GM12891 (cell line): ENCODE results near the gene MOB3B.

Experiments used
- PAX5 ChIP-seq: IDR thresholded peaks from 2 replicates; pipeline ENCODE4 v1.6.1; 2011; ENCODE audit warnings: low read length, moderate library complexity, mild to moderate bottlenecking; ENCODE audit not compliant: insufficient read depth, severe bottlenecking
- POLR2A ChIP-seq: IDR thresholded peaks from 2 replicates; pipeline ENCODE4 v1.6.1; 2011; ENCODE audit warnings: low read depth, low read length, control low read depth
- POLR2AphosphoS5 ChIP-seq: IDR thresholded peaks from 2 replicates; pipeline ENCODE4 v1.6.1; 2011; ENCODE audit warnings: low read depth, low read length, control low read depth
- POU2F2 ChIP-seq: IDR thresholded peaks from 2 replicates; pipeline ENCODE4 v1.6.1; 2011; ENCODE audit warnings: low read depth, mild to moderate bottlenecking, control low read depth, low read length, moderate library complexity
- SPI1 ChIP-seq: IDR thresholded peaks from 2 replicates; pipeline ENCODE4 v1.6.1; 2011; ENCODE audit warnings: low read depth, low read length, control low read depth
- TAF1 ChIP-seq: IDR thresholded peaks from 2 replicates; pipeline ENCODE4 v1.6.1; 2011; ENCODE audit warnings: low read depth, low read length, control low read depth

DNA sequence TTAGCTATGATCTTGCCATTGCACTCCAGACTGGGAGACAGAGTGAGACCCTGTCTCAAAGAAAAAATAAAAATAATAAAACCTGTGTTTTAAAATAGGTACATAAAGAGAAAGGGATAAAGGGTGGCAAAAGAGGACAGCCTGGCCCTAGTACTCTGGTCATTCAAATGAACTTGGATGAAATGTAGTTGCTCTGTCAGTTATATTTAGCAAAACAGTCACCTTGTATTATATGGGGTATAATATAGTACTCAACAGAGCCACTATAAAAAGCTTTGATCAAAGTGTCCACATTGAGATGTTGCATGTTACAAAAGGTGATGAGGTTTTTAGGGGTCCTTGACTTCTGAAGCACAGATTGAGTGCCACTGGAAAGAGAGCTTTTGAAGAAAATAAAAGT lies 171.6 kb downstream of the MOB3B start:
- TF ChIP-seq POU2F2: no peak
- TF ChIP-seq TAF1: no peak
- no peak for TF ChIP-seq POLR2A
- no peak for TF ChIP-seq POLR2AphosphoS5
- no peak for TF ChIP-seq SPI1
- no peak for TF ChIP-seq PAX5
